Measurements from ENCODE around the gene TSSK3. TPM values are rescaled to one million over a fixed set of nuclear protein-coding genes. Genes with fewer than 3 reads are reported as not detected.
A peak's percentile ranks its signal among the peaks of the same experiment; 100 is the strongest.

The TSSK3 gene
- total and polyA plus RNA-seq, 2 of the 8 experiments (the other 6 are each of a cell fraction or from before 2014, with no cell fraction given) = 1.2 TPM

DNA sequence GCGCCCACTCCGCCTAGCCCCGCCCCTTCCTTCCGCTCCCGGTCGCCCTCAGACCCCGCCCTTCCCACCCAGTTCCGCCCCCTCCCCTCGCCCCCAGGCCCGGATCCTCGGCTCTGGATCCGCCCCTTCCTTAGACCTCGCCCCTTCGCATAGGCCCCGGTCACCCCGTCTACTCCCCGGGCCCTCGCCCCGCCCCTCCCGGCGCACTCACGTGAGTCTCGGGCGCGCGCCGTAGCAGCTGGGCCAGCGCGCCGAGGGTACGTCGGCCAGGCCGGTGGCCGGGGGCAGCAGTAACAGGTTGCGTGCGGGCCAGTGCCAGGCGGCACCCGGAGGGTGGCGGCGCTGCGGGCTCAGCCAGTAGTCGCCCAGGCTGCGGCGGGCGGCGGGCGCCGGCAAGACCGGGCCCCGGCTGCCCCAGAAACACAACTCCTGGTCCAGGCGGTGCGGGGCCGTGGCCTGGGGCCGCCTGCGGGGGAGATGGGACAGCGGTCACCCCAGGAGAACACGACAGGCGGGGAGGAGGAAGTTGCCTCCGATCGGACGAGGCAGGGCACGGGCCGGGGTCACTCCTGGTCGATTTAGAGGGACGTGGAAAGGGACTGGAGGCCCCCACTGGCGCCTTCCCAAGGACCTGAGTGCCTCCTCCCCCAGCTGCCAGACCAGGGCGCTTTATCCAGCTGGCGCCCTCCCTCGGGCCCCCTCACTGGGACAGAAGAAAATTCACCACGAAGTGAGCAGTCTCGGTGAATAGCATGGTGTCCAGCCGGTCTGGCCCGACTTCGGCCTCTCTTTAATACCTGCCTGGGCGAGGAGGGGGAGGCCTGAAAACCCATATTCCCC is 10.7 kb upstream of the TSSK3 start:
- H3K18ac ChIP-seq (ENCODE audit: extremely low read depth, low read length) = peak overlapping the region; percentile 90
- no peak overlapping the region for H2BK15ac ChIP-seq (ENCODE audit: low read length)
- peak overlapping the region; percentile 16 for H3K56ac ChIP-seq (replicated peaks; ENCODE audit: insufficient read length, low read depth, low read length)
- peaks cover 0 to 9% (median 3%) of the 10 kb centered on the region in 4 experiments; a peak in 5 of 7 replicates for H3K4me1 ChIP-seq (replicated peaks in 1 of 4; ENCODE audit: control insufficient read depth in 3 of 4, insufficient read depth in 4 of 4, low read length in 3 of 4)
- peak overlapping the region; percentile 53; the same call in 1 of the 2 replicates for H3K27ac ChIP-seq (ENCODE audit: low read depth, low read length)
- H3K27me3 ChIP-seq (replicated peaks in 1 of 4; ENCODE audit: control insufficient read depth in 3 of 4, extremely low read depth in 1 of 4, insufficient read depth in 3 of 4, low read length in 3 of 4) = peaks cover 2 to 20% (median 12%) of the 10 kb centered on the region in 4 experiments
- peak overlapping the region; percentile 73 to 82 for H3K4me2 ChIP-seq (ENCODE audit: insufficient read depth in 1 of 2, low read depth in 2 of 2, low read length in 2 of 2)
- H3K4ac ChIP-seq (replicated peaks; ENCODE audit: insufficient read length, low read depth, low read length) = peak overlapping the region; percentile 97
- H2BK120ac ChIP-seq (replicated peaks; ENCODE audit: low read depth, low read length) = no peak overlapping the region
- DNase-seq (ENCODE audit: low read depth in 1 of 2, low spot score in 2 of 2) (peak; percentile 82 to 97), FAIRE-seq (no peak)
- no peak overlapping the region for H2BK12ac ChIP-seq (ENCODE audit: low read depth, low read length)
- no peak overlapping the region for H2AK5ac ChIP-seq (ENCODE audit: low read depth, low read length)
- H2BK20ac ChIP-seq (ENCODE audit: low read length) = no peak overlapping the region
- no peaks in the 10 kb centered on the region for H4K20me1 ChIP-seq (replicated peaks in 1 of 2; ENCODE audit: control insufficient read depth in 1 of 2, insufficient read depth in 2 of 2, low read length in 2 of 2)
- H3K23ac ChIP-seq (ENCODE audit: insufficient read length) = no peak overlapping the region
- no peak overlapping the region for H4K91ac ChIP-seq (replicated peaks; ENCODE audit: insufficient read length, low read length)
- ChIA-PET CTCF (ENCODE audit: partially characterized antibody) (interaction anchor here (1.0 to 2.6 kb wide), 7 partner anchors 10 to 136 kb away, joined by 3 to 14 read pairs (median 4); partner anchors contain the start of gene MARCKSL1), POLR2A (ENCODE audit: partially characterized antibody) (interaction anchor here (1.1 to 17.1 kb wide), 16 partner anchors 9 to 151 kb away, joined by 3 to 321 read pairs (median 4); partner anchors contain the start of genes BSDC1, CCDC28B, FAM167B and FAM229A)
- no peaks in the 10 kb centered on the region for H3K79me1 ChIP-seq (ENCODE audit: low read depth, low read length)
- WGBS, 2 experiments (ENCODE audit: extremely low coverage in 1 of 2, insufficient coverage in 1 of 2, insufficient read length in 1 of 2, insufficient replicate concordance in 2 of 2, low coverage in 1 of 2, low lambda C conversion rate in 2 of 2, missing lambda C conversion rate in 1 of 2) = 11% methylated on average over 30 of the region's 75 CpGs; no CpG with 5 or more reads in 1 of the 2 experiments
- H4K8ac ChIP-seq (ENCODE audit: extremely low read depth, insufficient read depth, low read length) = peak overlapping the region; percentile 95
- peak overlapping the region; percentile 61 for H4K5ac ChIP-seq (ENCODE audit: insufficient read length, low read depth, low read length)
- H3K9me3 ChIP-seq (ENCODE audit: insufficient read depth in 2 of 2, low read depth in 1 of 2, low read length in 1 of 2) = peaks cover 6 to 12% of the 10 kb centered on the region in 2 experiments
- peak overlapping the region; percentile 81; the same call in 1 of the 2 replicates for H2AFZ ChIP-seq (ENCODE audit: low read length)
- peak overlapping the region; percentile 48 to 84 (median 64) for H3K4me3 ChIP-seq (ENCODE audit: extremely low read depth in 1 of 4, insufficient read depth in 2 of 4, low read depth in 3 of 4, low read length in 4 of 4)
- peaks cover 6% of the 10 kb centered on the region; the same call in 1 of the 2 replicates for H3K23me2 ChIP-seq (ENCODE audit: low read depth, low read length)
- H3K36me3 ChIP-seq (ENCODE audit: control insufficient read depth in 2 of 4, insufficient read depth in 4 of 4, low read length in 3 of 4) = no peaks in the 10 kb centered on the region
- peak overlapping the region; percentile 87 for H2BK5ac ChIP-seq (ENCODE audit: low read depth, low read length)
- H3K9ac ChIP-seq (replicated peaks in 1 of 4; ENCODE audit: extremely low read depth in 1 of 4, low read depth in 3 of 4, low read length in 3 of 4) = peak overlapping the region; percentile 68 to 87 (median 73)
- H3K14ac ChIP-seq (ENCODE audit: insufficient read length) = peak overlapping the region; percentile 38
- no peaks in the 10 kb centered on the region for H3K79me2 ChIP-seq (ENCODE audit: control insufficient read depth in 1 of 2, insufficient read depth in 2 of 2, low read length in 2 of 2)
- TF ChIP-seq CREB1 (IDR thresholded peaks at IDR 0.05) (peak; percentile 81), POLR2A (IDR thresholded peaks at IDR 0.05; ENCODE audit: control extremely low read depth in 1 of 2, low read depth in 2 of 2, low read length in 2 of 2) (peak in 1 of 2 experiments; percentile 84; a peak in 2 of 3 replicates), PHF8 (conservative IDR thresholded peaks at IDR 0.05; ENCODE audit: low read depth, low read length) (peak; percentile 75), USF2 (IDR thresholded peaks at IDR 0.05; ENCODE audit: low read length) (0 out of 2 replicates have a peak, but pooled peaks have one; percentile 35), RAD21 (IDR thresholded peaks at IDR 0.05 in 1 of 2, conservative IDR thresholded peaks at IDR 0.05 in 1 of 2; ENCODE audit: low read depth in 2 of 2, low read length in 2 of 2) (peak in 1 of 2 experiments; percentile 13; a peak in 1 of 4 replicates), RFX5 (IDR thresholded peaks at IDR 0.05; ENCODE audit: borderline replicate concordance, low read depth, low read length) (no peak), MAX (IDR thresholded peaks at IDR 0.05) (peak; percentile 87), TAF7 (optimal IDR thresholded peaks at IDR 0.05; ENCODE audit: borderline replicate concordance, low read depth, low read length) (peak; percentile 83), POLR2AphosphoS5 (IDR thresholded peaks at IDR 0.05; ENCODE audit: low read depth, low read length) (peak; percentile 71; the same call in 1 of the 2 replicates)

Data from H1 (cell line).